H9 (cell line): ENCODE data around the gene IBA57. TPM values are rescaled to one million over a fixed set of nuclear protein-coding genes. Genes with fewer than 3 reads are reported as not detected.

Source experiments
- DNase-seq: peaks from one replicate; pipeline ENCODE4 v3.0.0-alpha.2; 2017
- H2AFZ ChIP-seq: one replicate; pipeline ENCODE4 v1.6.1; 2013; ENCODE audit warnings: mild to moderate bottlenecking, low read length, control low read depth, moderate library complexity
- H2AK5ac ChIP-seq: 2 replicates; pipeline ENCODE4 v1.6.1; 2013; ENCODE audit warnings: low read length, control low read depth, mixed read lengths; ENCODE audit not compliant: insufficient read length
- H2BK120ac ChIP-seq: one replicate; pipeline ENCODE4 v1.6.1; 2013; ENCODE audit warnings: low read depth, mild to moderate bottlenecking, low read length, control low read depth, inconsistent platforms; ENCODE audit not compliant: poor library complexity, severe bottlenecking
- H2BK12ac ChIP-seq: 2 replicates; pipeline ENCODE4 v1.6.1; 2013; ENCODE audit warnings: low read length, control low read depth, mixed read lengths, low read depth; ENCODE audit not compliant: insufficient read length
- H2BK15ac ChIP-seq: 2 replicates; pipeline ENCODE4 v1.6.1; 2013; ENCODE audit warnings: low read depth, low read length, control low read depth
- H2BK20ac ChIP-seq: one replicate; pipeline ENCODE4 v1.6.1; 2013; ENCODE audit warnings: low read depth, mild to moderate bottlenecking, low read length, control low read depth, inconsistent platforms; ENCODE audit not compliant: poor library complexity, severe bottlenecking
- H2BK5ac ChIP-seq: 2 replicates; pipeline ENCODE4 v1.6.1; 2013; ENCODE audit warnings: low read length, control low read depth, mixed read lengths; ENCODE audit not compliant: insufficient read length
- H3K14ac ChIP-seq: 2 replicates; pipeline ENCODE4 v1.6.1; 2013; ENCODE audit warnings: low read length, control low read depth; ENCODE audit not compliant: insufficient read depth
- H3K18ac ChIP-seq: 2 replicates; pipeline ENCODE4 v1.6.1; 2013; ENCODE audit warnings: low read depth, mild to moderate bottlenecking, mixed read lengths, low read length, control low read depth; ENCODE audit not compliant: insufficient read length
- H3K23ac ChIP-seq: 2 replicates; pipeline ENCODE4 v1.6.1; 2013; ENCODE audit warnings: low read length, control low read depth, mixed read lengths, low read depth; ENCODE audit not compliant: insufficient read length
- H3K23me2 ChIP-seq: 2 replicates; pipeline ENCODE4 v1.6.1; 2013; ENCODE audit warnings: low read depth, mild to moderate bottlenecking, mixed read lengths, low read length, control low read depth; ENCODE audit not compliant: insufficient read length, poor library complexity, severe bottlenecking
- H3K27ac ChIP-seq: 2 replicates; pipeline ENCODE4 v1.5.1; 2013; ENCODE audit warnings: low read length, control low read depth, mixed read lengths, low read depth; ENCODE audit not compliant: insufficient read length
- H3K27me3 ChIP-seq: 2 replicates; pipeline ENCODE4 v1.6.1; 2013; ENCODE audit warnings: low read length, control low read depth, inconsistent platforms; ENCODE audit not compliant: insufficient read depth
- H3K4ac ChIP-seq: 2 replicates; pipeline ENCODE4 v1.6.1; 2013; ENCODE audit warnings: low read depth, mild to moderate bottlenecking, control low read depth, inconsistent platforms, low read length, moderate library complexity
- H3K4me1 ChIP-seq: 2 replicates; pipeline ENCODE4 v1.6.1; 2013; ENCODE audit warnings: low read length, control low read depth, inconsistent platforms; ENCODE audit not compliant: insufficient read depth
- H3K4me2 ChIP-seq: 2 replicates; pipeline ENCODE4 v1.6.1; 2013; ENCODE audit warnings: low read length, control low read depth, mixed read lengths; ENCODE audit not compliant: insufficient read length, insufficient read depth
- H3K56ac ChIP-seq: 2 replicates; pipeline ENCODE4 v1.6.1; 2013; ENCODE audit warnings: low read depth, mild to moderate bottlenecking, mixed read lengths, low read length, control low read depth; ENCODE audit not compliant: insufficient read length
- H3K79me1 ChIP-seq: 2 replicates; pipeline ENCODE4 v1.6.1; 2013; ENCODE audit warnings: low read depth, mild to moderate bottlenecking, moderate library complexity, low read length, control low read depth, inconsistent platforms; ENCODE audit not compliant: insufficient read depth, poor library complexity, severe bottlenecking
- H3K79me2 ChIP-seq: 2 replicates; pipeline ENCODE4 v1.6.1; 2013; ENCODE audit warnings: low read length, control low read depth, inconsistent platforms; ENCODE audit not compliant: insufficient read depth
- H3K9ac ChIP-seq: 2 replicates; pipeline ENCODE4 v1.6.1; 2013; ENCODE audit warnings: low read length, control low read depth, mixed read lengths; ENCODE audit not compliant: insufficient read length; ENCODE audit errors: extremely low read depth
- H3K9me3 ChIP-seq: one replicate; pipeline ENCODE4 v1.6.1; 2013; ENCODE audit warnings: low read depth, low read length, inconsistent platforms; ENCODE audit not compliant: control insufficient read depth
- H3T11ph ChIP-seq: one replicate; pipeline ENCODE4 v1.6.1; 2013; ENCODE audit warnings: mild to moderate bottlenecking, low read length, control low read depth, inconsistent platforms
- H4K20me1 ChIP-seq: one replicate; pipeline ENCODE4 v1.6.1; 2013; ENCODE audit not compliant: control insufficient read depth, insufficient read length, insufficient read depth
- H4K5ac ChIP-seq: 2 replicates; pipeline ENCODE4 v1.6.1; 2013; ENCODE audit warnings: low read depth, mild to moderate bottlenecking, mixed read lengths, low read length, control low read depth; ENCODE audit not compliant: insufficient read length
- H4K8ac ChIP-seq: replicated peaks from 2 replicates; pipeline ENCODE4 v1.6.1; 2013; ENCODE audit warnings: low read length, control low read depth, mixed read lengths, low read depth; ENCODE audit not compliant: insufficient read length
- H4K91ac ChIP-seq: 2 replicates; pipeline ENCODE4 v1.6.1; 2013; ENCODE audit warnings: low read depth, mild to moderate bottlenecking, moderate library complexity, mixed read lengths, low read length, control low read depth; ENCODE audit not compliant: insufficient read length
- H3K27ac Mint-ChIP-seq, 3 experiments: 2 replicates in 2 of 3; 3 replicates in 1 of 3; pipeline ENCODE4 v1.8.0; 2020 to 2021; ENCODE audit warnings: mixed read lengths in 3 of 3, mild to moderate bottlenecking in 1 of 3, moderate library complexity in 1 of 3
- H3K27me3 Mint-ChIP-seq: 2 replicates; pipeline ENCODE4 v1.8.0; 2021; ENCODE audit warnings: low read depth, mild to moderate bottlenecking, moderate library complexity, mixed read lengths
- H3K36me3 Mint-ChIP-seq, 3 experiments: 2 replicates in 2 of 3; 3 replicates in 1 of 3; pipeline ENCODE4 v1.8.0; 2020 to 2021; ENCODE audit warnings: low read depth in 3 of 3, mixed read lengths in 3 of 3; ENCODE audit not compliant: insufficient read depth in 1 of 3
- H3K4me1 Mint-ChIP-seq, 2 experiments: 2 replicates each; pipeline ENCODE4 v1.8.0; 2020; ENCODE audit warnings: mixed read lengths in 2 of 2
- H3K4me3 Mint-ChIP-seq, 2 experiments: 2 replicates in 1 of 2; 3 replicates in 1 of 2; pipeline ENCODE4 v1.8.0; 2020 to 2021; ENCODE audit warnings: mild to moderate bottlenecking in 2 of 2, mixed read lengths in 2 of 2, moderate library complexity in 1 of 2
- H3K9me3 Mint-ChIP-seq, 2 experiments: 2 replicates in 1 of 2; 3 replicates in 1 of 2; pipeline ENCODE4 v1.8.0; 2020; ENCODE audit warnings: mild to moderate bottlenecking in 2 of 2, mixed read lengths in 2 of 2, moderate library complexity in 1 of 2
- WGBS: extraction: QIAGEN DNeasy Blood & Tissue Kit; methylation state at CpG from one replicate; pipeline ENCODE4 v1.1.7; 2013; ENCODE audit warnings: missing lambda C conversion rate, low lambda C conversion rate, mixed read lengths; ENCODE audit not compliant: insufficient read length; ENCODE audit errors: extremely low coverage; 5-methylcytosine and 5-hydroxymethylcytosine counted together
- total RNA-seq: library from RNA; stranded (reverse); gene quantifications from 2 replicates; pipeline ENCODE4 v1.2.1, GENCODE V29; 2021
- TF ChIP-seq, protein P1 (sequence below): fragments of 200-600 bp; sonication (generic); conservative IDR thresholded peaks from 3 replicates; pipeline ENCODE4 v1.8.0; 2021; ENCODE audit warnings: antibody characterized with exemption, mild to moderate bottlenecking

The IBA57 gene
- total RNA-seq, 1 experiment from 2014 or later: 12.6 TPM

DNA sequence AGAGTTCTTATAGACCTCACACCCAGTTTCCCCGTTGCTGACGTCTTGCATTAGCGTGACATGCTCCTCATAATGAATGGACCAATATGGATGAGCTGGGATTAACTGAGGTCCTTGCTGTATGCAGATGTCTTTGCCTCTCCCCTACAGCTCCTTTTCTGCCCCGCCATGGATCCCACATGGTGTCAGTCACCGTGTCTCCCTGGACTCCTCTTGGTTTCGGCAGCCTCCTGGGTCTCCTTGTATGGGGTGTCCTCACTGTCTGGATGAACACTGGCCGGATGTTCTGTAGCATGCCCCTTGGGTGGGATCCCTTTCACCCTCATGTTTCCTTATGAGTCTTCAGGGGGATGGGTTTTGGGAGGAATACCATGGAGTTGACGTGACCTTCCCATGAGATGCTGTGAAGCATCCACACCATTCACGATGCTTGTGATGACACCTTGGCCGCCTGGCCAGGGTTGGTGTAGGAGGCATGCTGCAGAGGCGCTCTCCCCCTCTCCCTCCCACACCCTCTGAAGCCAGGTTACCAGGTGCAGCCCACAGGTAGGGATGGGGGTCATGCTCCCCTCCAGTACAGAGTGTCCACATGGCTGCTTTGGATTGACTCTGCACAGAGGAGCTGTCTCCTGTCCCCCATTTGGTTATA lies 11.5 kb upstream of the IBA57 start:
- no peak overlapping the region for H3K23ac ChIP-seq
- Mint-ChIP-seq H3K9me3 (no peaks in the 10 kb centered on the region), H3K27me3 (no peaks in the 10 kb centered on the region), H3K4me3 (no peak overlapping the region), H3K4me1 (peaks cover 3 to 9% of the 10 kb centered on the region in 2 experiments; a peak in 2 of 4 replicates), H3K27ac (no peak overlapping the region), H3K36me3 (no peaks in the 10 kb centered on the region)
- no peak overlapping the region for H3K4me2 ChIP-seq
- no CpG with 5 or more reads among the region's 11 CpGs for WGBS
- TF ChIP-seq, protein P1, sequence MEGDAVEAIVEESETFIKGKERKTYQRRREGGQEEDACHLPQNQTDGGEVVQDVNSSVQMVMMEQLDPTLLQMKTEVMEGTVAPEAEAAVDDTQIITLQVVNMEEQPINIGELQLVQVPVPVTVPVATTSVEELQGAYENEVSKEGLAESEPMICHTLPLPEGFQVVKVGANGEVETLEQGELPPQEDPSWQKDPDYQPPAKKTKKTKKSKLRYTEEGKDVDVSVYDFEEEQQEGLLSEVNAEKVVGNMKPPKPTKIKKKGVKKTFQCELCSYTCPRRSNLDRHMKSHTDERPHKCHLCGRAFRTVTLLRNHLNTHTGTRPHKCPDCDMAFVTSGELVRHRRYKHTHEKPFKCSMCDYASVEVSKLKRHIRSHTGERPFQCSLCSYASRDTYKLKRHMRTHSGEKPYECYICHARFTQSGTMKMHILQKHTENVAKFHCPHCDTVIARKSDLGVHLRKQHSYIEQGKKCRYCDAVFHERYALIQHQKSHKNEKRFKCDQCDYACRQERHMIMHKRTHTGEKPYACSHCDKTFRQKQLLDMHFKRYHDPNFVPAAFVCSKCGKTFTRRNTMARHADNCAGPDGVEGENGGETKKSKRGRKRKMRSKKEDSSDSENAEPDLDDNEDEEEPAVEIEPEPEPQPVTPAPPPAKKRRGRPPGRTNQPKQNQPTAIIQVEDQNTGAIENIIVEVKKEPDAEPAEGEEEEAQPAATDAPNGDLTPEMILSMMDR: no peak
- H3K27me3 ChIP-seq: no peaks in the 10 kb centered on the region; the same call in 1 of the 2 replicates
- H4K20me1 ChIP-seq: peaks cover 3% of the 10 kb centered on the region
- H3K79me1 ChIP-seq: no peaks in the 10 kb centered on the region
- H3K79me2 ChIP-seq: no peaks in the 10 kb centered on the region
- H3K9ac ChIP-seq: no peak overlapping the region
- H3K4me1 ChIP-seq: no peaks in the 10 kb centered on the region
- no peak overlapping the region for H4K8ac ChIP-seq
- H2BK20ac ChIP-seq: no peak overlapping the region
- H2BK120ac ChIP-seq: no peak overlapping the region
- H3K27ac ChIP-seq: no peak overlapping the region
- no peak overlapping the region for H2BK15ac ChIP-seq
- no peak overlapping the region for H3T11ph ChIP-seq
- no peak overlapping the region for H2AK5ac ChIP-seq
- no peak overlapping the region for H2BK12ac ChIP-seq
- H3K23me2 ChIP-seq: no peaks in the 10 kb centered on the region
- no peak for DNase-seq
- no peaks in the 10 kb centered on the region for H3K9me3 ChIP-seq
- H3K18ac ChIP-seq: no peak overlapping the region
- H2BK5ac ChIP-seq: no peak overlapping the region
- no peak overlapping the region for H4K5ac ChIP-seq
- H3K56ac ChIP-seq: no peak overlapping the region
- no peak overlapping the region for H2AFZ ChIP-seq
- no peak overlapping the region for H3K4ac ChIP-seq
- H3K14ac ChIP-seq: no peak overlapping the region
- no peak overlapping the region for H4K91ac ChIP-seq
